Activated CD4-positive, CD25-positive, alpha-beta regulatory T cell treated with anti-CD3 and anti-CD28 coated beads, Interleukin-2, amount 50 U/mL, for 16 hours (primary cell): ENCODE measurements around the gene EEF2K.

Source experiments
- DNase-seq: peaks from one replicate; pipeline ENCODE4 v3.0.0-alpha.2; 2020; ENCODE audit warnings: low read depth, low spot score

EEF2K gene

GRCh38 chr16:22315979-22316378 is 109.9 kb downstream of the EEF2K start:
- no peak for DNase-seq

GRCh38 chr16:22316411-22316811 is 110.3 kb downstream of the EEF2K start:
- no peak for DNase-seq

GRCh38 chr16:22317001-22317530 is 111.0 kb downstream of the EEF2K start:
- DNase-seq = no peak

GRCh38 chr16:22317625-22318024 is 111.5 kb downstream of the EEF2K start:
- no peak for DNase-seq

GRCh38 chr16:22318690-22319358 is 112.7 kb downstream of the EEF2K start:
- DNase-seq = peak; percentile 26

GRCh38 chr16:22320572-22321339 is 114.7 kb downstream of the EEF2K start:
- no peak for DNase-seq

GRCh38 chr16:22321340-22322001 is 115.4 kb downstream of the EEF2K start:
- peak; percentile 44 for DNase-seq

- DNase-seq = no peak
Measured at GRCh38 chr16:22322021-22322471, 116.0 kb downstream of the EEF2K start.

- DNase-seq = no peak
Measured at GRCh38 chr16:22322741-22323140, 116.7 kb downstream of the EEF2K start.

- DNase-seq = no peak
Measured at GRCh38 chr16:22323173-22323958, 117.3 kb downstream of the EEF2K start.

- DNase-seq = no peak
Measured at GRCh38 chr16:22323959-22324786, 118.1 kb downstream of the EEF2K start.

GRCh38 chr16:22324787-22325597 is 118.9 kb downstream of the EEF2K start:
- no peak for DNase-seq

GRCh38 chr16:22325598-22326368 is 119.7 kb downstream of the EEF2K start:
- no peak for DNase-seq

GRCh38 chr16:22326369-22326652 is 120.2 kb downstream of the EEF2K start:
- DNase-seq = no peak

GRCh38 chr16:22326771-22327445 is 120.8 kb downstream of the EEF2K start:
- DNase-seq = no peak

- no peak for DNase-seq
Measured at GRCh38 chr16:22327446-22327775, 121.3 kb downstream of the EEF2K start.

GRCh38 chr16:22328081-22328725 is 122.1 kb downstream of the EEF2K start:
- no peak for DNase-seq

GRCh38 chr16:22329199-22329695 is 123.2 kb downstream of the EEF2K start:
- no peak for DNase-seq
